H9 (cell line): ENCODE data around the gene METTL21A. TPM values are rescaled to one million over a fixed set of nuclear protein-coding genes. Genes with fewer than 3 reads are reported as not detected.

Source experiments
- DNase-seq: peaks from one replicate; pipeline ENCODE4 v3.0.0-alpha.2; 2017
- H2AFZ ChIP-seq: one replicate; pipeline ENCODE4 v1.6.1; 2013; ENCODE audit warnings: mild to moderate bottlenecking, low read length, control low read depth, moderate library complexity
- H2AK5ac ChIP-seq: 2 replicates; pipeline ENCODE4 v1.6.1; 2013; ENCODE audit warnings: low read length, control low read depth, mixed read lengths; ENCODE audit not compliant: insufficient read length
- H2BK120ac ChIP-seq: one replicate; pipeline ENCODE4 v1.6.1; 2013; ENCODE audit warnings: low read depth, mild to moderate bottlenecking, low read length, control low read depth, inconsistent platforms; ENCODE audit not compliant: poor library complexity, severe bottlenecking
- H2BK12ac ChIP-seq: 2 replicates; pipeline ENCODE4 v1.6.1; 2013; ENCODE audit warnings: low read length, control low read depth, mixed read lengths, low read depth; ENCODE audit not compliant: insufficient read length
- H2BK15ac ChIP-seq: 2 replicates; pipeline ENCODE4 v1.6.1; 2013; ENCODE audit warnings: low read depth, low read length, control low read depth
- H2BK20ac ChIP-seq: one replicate; pipeline ENCODE4 v1.6.1; 2013; ENCODE audit warnings: low read depth, mild to moderate bottlenecking, low read length, control low read depth, inconsistent platforms; ENCODE audit not compliant: poor library complexity, severe bottlenecking
- H2BK5ac ChIP-seq: 2 replicates; pipeline ENCODE4 v1.6.1; 2013; ENCODE audit warnings: low read length, control low read depth, mixed read lengths; ENCODE audit not compliant: insufficient read length
- H3K14ac ChIP-seq: 2 replicates; pipeline ENCODE4 v1.6.1; 2013; ENCODE audit warnings: low read length, control low read depth; ENCODE audit not compliant: insufficient read depth
- H3K18ac ChIP-seq: 2 replicates; pipeline ENCODE4 v1.6.1; 2013; ENCODE audit warnings: low read depth, mild to moderate bottlenecking, mixed read lengths, low read length, control low read depth; ENCODE audit not compliant: insufficient read length
- H3K23ac ChIP-seq: 2 replicates; pipeline ENCODE4 v1.6.1; 2013; ENCODE audit warnings: low read length, control low read depth, mixed read lengths, low read depth; ENCODE audit not compliant: insufficient read length
- H3K23me2 ChIP-seq: 2 replicates; pipeline ENCODE4 v1.6.1; 2013; ENCODE audit warnings: low read depth, mild to moderate bottlenecking, mixed read lengths, low read length, control low read depth; ENCODE audit not compliant: insufficient read length, poor library complexity, severe bottlenecking
- H3K27ac ChIP-seq: 2 replicates; pipeline ENCODE4 v1.5.1; 2013; ENCODE audit warnings: low read length, control low read depth, mixed read lengths, low read depth; ENCODE audit not compliant: insufficient read length
- H3K27me3 ChIP-seq: 2 replicates; pipeline ENCODE4 v1.6.1; 2013; ENCODE audit warnings: low read length, control low read depth, inconsistent platforms; ENCODE audit not compliant: insufficient read depth
- H3K4ac ChIP-seq: 2 replicates; pipeline ENCODE4 v1.6.1; 2013; ENCODE audit warnings: low read depth, mild to moderate bottlenecking, control low read depth, inconsistent platforms, low read length, moderate library complexity
- H3K4me1 ChIP-seq: 2 replicates; pipeline ENCODE4 v1.6.1; 2013; ENCODE audit warnings: low read length, control low read depth, inconsistent platforms; ENCODE audit not compliant: insufficient read depth
- H3K4me2 ChIP-seq: 2 replicates; pipeline ENCODE4 v1.6.1; 2013; ENCODE audit warnings: low read length, control low read depth, mixed read lengths; ENCODE audit not compliant: insufficient read length, insufficient read depth
- H3K56ac ChIP-seq: 2 replicates; pipeline ENCODE4 v1.6.1; 2013; ENCODE audit warnings: low read depth, mild to moderate bottlenecking, mixed read lengths, low read length, control low read depth; ENCODE audit not compliant: insufficient read length
- H3K79me1 ChIP-seq: 2 replicates; pipeline ENCODE4 v1.6.1; 2013; ENCODE audit warnings: low read depth, mild to moderate bottlenecking, moderate library complexity, low read length, control low read depth, inconsistent platforms; ENCODE audit not compliant: insufficient read depth, poor library complexity, severe bottlenecking
- H3K79me2 ChIP-seq: 2 replicates; pipeline ENCODE4 v1.6.1; 2013; ENCODE audit warnings: low read length, control low read depth, inconsistent platforms; ENCODE audit not compliant: insufficient read depth
- H3K9ac ChIP-seq: 2 replicates; pipeline ENCODE4 v1.6.1; 2013; ENCODE audit warnings: low read length, control low read depth, mixed read lengths; ENCODE audit not compliant: insufficient read length; ENCODE audit errors: extremely low read depth
- H3K9me3 ChIP-seq: one replicate; pipeline ENCODE4 v1.6.1; 2013; ENCODE audit warnings: low read depth, low read length, inconsistent platforms; ENCODE audit not compliant: control insufficient read depth
- H3T11ph ChIP-seq: one replicate; pipeline ENCODE4 v1.6.1; 2013; ENCODE audit warnings: mild to moderate bottlenecking, low read length, control low read depth, inconsistent platforms
- H4K20me1 ChIP-seq: one replicate; pipeline ENCODE4 v1.6.1; 2013; ENCODE audit not compliant: control insufficient read depth, insufficient read length, insufficient read depth
- H4K5ac ChIP-seq: 2 replicates; pipeline ENCODE4 v1.6.1; 2013; ENCODE audit warnings: low read depth, mild to moderate bottlenecking, mixed read lengths, low read length, control low read depth; ENCODE audit not compliant: insufficient read length
- H4K8ac ChIP-seq: replicated peaks from 2 replicates; pipeline ENCODE4 v1.6.1; 2013; ENCODE audit warnings: low read length, control low read depth, mixed read lengths, low read depth; ENCODE audit not compliant: insufficient read length
- H4K91ac ChIP-seq: 2 replicates; pipeline ENCODE4 v1.6.1; 2013; ENCODE audit warnings: low read depth, mild to moderate bottlenecking, moderate library complexity, mixed read lengths, low read length, control low read depth; ENCODE audit not compliant: insufficient read length
- H3K27ac Mint-ChIP-seq, 3 experiments: 2 replicates in 2 of 3; 3 replicates in 1 of 3; pipeline ENCODE4 v1.8.0; 2020 to 2021; ENCODE audit warnings: mixed read lengths in 3 of 3, mild to moderate bottlenecking in 1 of 3, moderate library complexity in 1 of 3
- H3K27me3 Mint-ChIP-seq: 2 replicates; pipeline ENCODE4 v1.8.0; 2021; ENCODE audit warnings: low read depth, mild to moderate bottlenecking, moderate library complexity, mixed read lengths
- H3K36me3 Mint-ChIP-seq, 3 experiments: 2 replicates in 2 of 3; 3 replicates in 1 of 3; pipeline ENCODE4 v1.8.0; 2020 to 2021; ENCODE audit warnings: low read depth in 3 of 3, mixed read lengths in 3 of 3; ENCODE audit not compliant: insufficient read depth in 1 of 3
- H3K4me1 Mint-ChIP-seq, 2 experiments: 2 replicates each; pipeline ENCODE4 v1.8.0; 2020; ENCODE audit warnings: mixed read lengths in 2 of 2
- H3K4me3 Mint-ChIP-seq, 2 experiments: 2 replicates in 1 of 2; 3 replicates in 1 of 2; pipeline ENCODE4 v1.8.0; 2020 to 2021; ENCODE audit warnings: mild to moderate bottlenecking in 2 of 2, mixed read lengths in 2 of 2, moderate library complexity in 1 of 2
- H3K9me3 Mint-ChIP-seq, 2 experiments: 2 replicates in 1 of 2; 3 replicates in 1 of 2; pipeline ENCODE4 v1.8.0; 2020; ENCODE audit warnings: mild to moderate bottlenecking in 2 of 2, mixed read lengths in 2 of 2, moderate library complexity in 1 of 2
- CTCF ChIP-seq: fragments of 200-600 bp; sonication (generic); conservative IDR thresholded peaks from 3 replicates; pipeline ENCODE4 v1.8.0; 2021; ENCODE audit warnings: antibody characterized with exemption, mild to moderate bottlenecking
- WGBS: extraction: QIAGEN DNeasy Blood & Tissue Kit; methylation state at CpG from one replicate; pipeline ENCODE4 v1.1.7; 2013; ENCODE audit warnings: missing lambda C conversion rate, low lambda C conversion rate, mixed read lengths; ENCODE audit not compliant: insufficient read length; ENCODE audit errors: extremely low coverage; 5-methylcytosine and 5-hydroxymethylcytosine counted together
- total RNA-seq: library from RNA; stranded (reverse); gene quantifications from 2 replicates; pipeline ENCODE4 v1.2.1, GENCODE V29; 2021

Gene METTL21A
- total RNA-seq, 1 experiment from 2014 or later: 65.9 TPM

- Histone ChIP-seq H3K14ac (no peak overlapping the region), H3K27ac (peak overlapping the region; percentile 2), H3K27me3 (no peaks in the 10 kb centered on the region), H4K20me1 (no peaks in the 10 kb centered on the region), H4K91ac (no peak overlapping the region), H3K9ac (no peak overlapping the region), H4K8ac (no peak overlapping the region), H2BK5ac (no peak overlapping the region), H4K5ac (no peak overlapping the region), H2BK12ac (no peak overlapping the region), H3K79me1 (no peaks in the 10 kb centered on the region), H3K23ac (no peak overlapping the region), H2BK20ac (no peak overlapping the region), H3K56ac (no peak overlapping the region), H2AK5ac (no peak overlapping the region), H3K23me2 (no peaks in the 10 kb centered on the region), H3T11ph (no peak overlapping the region), H3K4me2 (no peak overlapping the region), H2BK120ac (no peak overlapping the region), H3K18ac (no peak overlapping the region), H3K79me2 (no peaks in the 10 kb centered on the region), H2AFZ (no peak overlapping the region), H3K4me1 (peaks cover 6% of the 10 kb centered on the region; the same call in 1 of the 2 replicates), H3K9me3 (no peaks in the 10 kb centered on the region), H3K4ac (no peak overlapping the region), H2BK15ac (no peak overlapping the region)
- peaks cover 29 to 40% of the 10 kb centered on the region in 2 experiments for H3K4me1 Mint-ChIP-seq
- peak; percentile 37; the same call in 1 of the 3 replicates for TF ChIP-seq CTCF
- peak overlapping the region in 1 of 2 experiments; percentile 8; a peak in 1 of 5 replicates for H3K4me3 Mint-ChIP-seq
- H3K9me3 Mint-ChIP-seq: no peaks in the 10 kb centered on the region
- peak; percentile 42 for DNase-seq
- peak overlapping the region in 2 of 3 experiments; percentile 73 to 98; a peak in 6 of 7 replicates for H3K27ac Mint-ChIP-seq
- H3K36me3 Mint-ChIP-seq: no peaks in the 10 kb centered on the region; a peak in 1 of 7 replicates
- no CpG with 5 or more reads among the region's 2 CpGs for WGBS
- no peaks in the 10 kb centered on the region for H3K27me3 Mint-ChIP-seq
These were observed 49.6 kb upstream of the METTL21A start for GRCh38 chr2:207674826-207675225.
